ENCODE measurements around the gene TVP23A.

- TF ChIP-seq CTCF (IDR thresholded peaks at IDR 0.05) = no peak
- TF ChIP-seq POLR2A (IDR thresholded peaks at IDR 0.05) = no peak
These were observed 47.7 kb upstream of the TVP23A start for GRCh38 chr16:10865991-10866966.
